Stimulated activated CD8-positive, alpha-beta memory T cell treated with anti-CD3 and anti-CD28 coated beads, Interleukin-7, amount 100 ng/mL, for 48 hours (primary cell): ENCODE measurements around the gene UQCRC1.

Experiments used
- DNase-seq, 2 donors: peaks; one replicate each; pipeline ENCODE4 v3.0.0-alpha.2; 2020; ENCODE audit warnings: low read depth in 1 of 2; ENCODE audit errors: extremely low read depth in 1 of 2

UQCRC1 gene

DNA sequence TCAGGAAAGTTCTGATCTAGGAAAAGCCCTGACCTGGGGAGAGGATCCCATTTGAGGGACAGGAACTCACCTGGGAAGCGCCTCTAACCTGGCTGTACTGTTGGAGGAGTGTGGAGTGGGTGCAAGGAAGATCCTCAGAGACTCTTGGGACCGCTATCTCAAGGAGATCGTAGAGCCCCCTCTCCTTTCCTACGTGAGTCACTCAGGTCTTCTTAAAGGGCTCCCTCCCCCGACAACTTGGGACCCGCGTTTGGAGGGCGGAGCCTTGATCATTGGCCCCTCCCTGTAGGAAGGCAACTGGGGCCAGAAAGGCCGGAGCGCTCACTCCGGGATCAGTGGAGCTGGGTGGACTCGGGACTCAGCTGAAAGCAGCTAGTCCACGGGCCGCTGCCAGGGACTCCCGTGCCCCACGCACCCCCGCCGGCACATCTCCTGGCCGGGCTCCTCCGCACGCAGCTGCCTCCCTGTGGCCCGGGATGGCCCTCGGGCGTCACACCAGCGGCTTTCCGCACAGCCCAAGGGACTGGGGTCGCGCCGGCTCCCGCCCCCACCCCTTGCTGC is 25.3 kb upstream of the UQCRC1 start:
- peak; percentile 39 to 64 for DNase-seq

DNA sequence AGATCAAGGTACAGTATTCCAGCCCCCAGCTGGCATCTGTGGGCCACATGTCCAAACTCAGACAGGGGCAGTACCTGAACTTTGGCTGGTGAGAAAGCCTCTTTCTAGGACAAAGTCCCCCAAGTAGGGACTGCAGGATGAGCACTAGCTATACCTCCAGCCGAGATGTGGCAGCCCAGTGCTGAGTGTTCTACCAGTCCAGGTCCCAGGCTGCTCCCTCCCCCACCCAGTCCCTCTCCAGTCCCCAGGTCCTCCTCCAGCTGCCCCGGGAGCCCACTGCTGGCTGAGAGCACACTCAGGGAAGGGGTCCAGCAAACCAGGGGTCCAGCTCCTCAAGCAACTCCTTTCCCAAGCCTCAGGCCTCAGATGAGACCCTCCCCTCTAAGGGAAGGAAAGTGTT is 24.3 kb upstream of the UQCRC1 start:
- no peak for DNase-seq

DNA sequence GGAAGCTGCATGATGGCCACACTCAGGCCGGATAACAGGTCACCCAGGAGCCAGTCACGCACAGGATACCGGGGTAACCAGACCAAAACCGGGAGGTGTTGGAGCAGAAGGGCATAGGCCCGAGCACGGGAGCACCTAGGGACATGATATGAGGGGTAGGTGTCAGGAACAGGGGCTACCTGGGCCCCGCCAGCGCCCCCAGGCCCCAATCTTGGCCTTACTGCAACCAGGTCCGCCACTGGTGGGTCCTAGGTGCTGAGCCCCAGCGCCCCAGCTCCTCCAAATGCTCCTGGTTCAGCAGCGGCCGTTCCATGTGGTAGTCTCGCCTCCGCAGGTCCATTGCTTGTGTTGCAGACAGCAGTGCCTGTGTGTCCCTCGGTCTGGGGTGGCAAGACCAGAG is 23.8 kb upstream of the UQCRC1 start:
- no peak for DNase-seq

DNA sequence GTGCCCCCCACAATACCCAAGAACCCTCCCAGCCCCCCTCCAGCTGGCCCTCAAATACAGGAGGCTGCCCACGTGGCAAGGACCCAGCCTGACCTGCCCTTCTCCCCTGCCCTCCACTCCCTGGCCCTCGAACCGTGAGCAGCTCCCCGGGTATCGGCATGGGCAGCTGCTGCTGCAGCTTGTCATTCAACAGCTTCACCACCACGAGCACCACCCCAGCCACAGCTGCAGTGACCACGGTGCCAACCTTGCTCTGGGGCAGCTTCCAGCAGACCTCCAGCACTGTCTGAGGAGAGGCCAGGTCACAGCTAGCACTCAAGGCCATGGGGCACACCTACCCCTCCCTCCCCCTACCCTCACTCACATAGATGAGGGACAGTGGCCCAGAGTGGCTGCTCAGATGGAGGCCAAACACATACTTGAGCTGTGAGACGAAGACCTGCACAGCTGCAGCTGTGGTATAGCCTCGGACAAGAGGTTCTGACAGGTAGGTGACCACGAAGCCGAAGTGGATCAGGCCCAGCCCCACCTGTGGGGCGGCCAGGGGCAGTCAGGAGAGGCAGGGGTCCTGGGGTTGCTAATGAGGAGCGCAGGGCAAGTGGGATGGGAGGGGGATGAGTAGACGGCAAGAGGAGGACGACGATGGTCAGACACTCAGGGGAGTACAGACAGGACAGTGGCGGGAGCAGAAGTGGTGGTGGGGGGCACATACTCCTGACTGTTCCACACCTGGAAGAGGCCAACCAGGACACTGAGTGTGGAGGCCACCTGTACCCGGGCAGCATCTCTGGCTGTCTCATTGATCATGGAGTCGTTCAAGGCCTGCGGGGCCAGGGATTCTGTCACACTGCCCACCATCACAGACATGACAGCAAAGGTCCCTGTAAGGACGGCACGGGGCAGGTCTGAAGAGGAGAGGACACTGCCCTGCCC is 22.3 kb upstream of the UQCRC1 start:
- DNase-seq = no peak

DNA sequence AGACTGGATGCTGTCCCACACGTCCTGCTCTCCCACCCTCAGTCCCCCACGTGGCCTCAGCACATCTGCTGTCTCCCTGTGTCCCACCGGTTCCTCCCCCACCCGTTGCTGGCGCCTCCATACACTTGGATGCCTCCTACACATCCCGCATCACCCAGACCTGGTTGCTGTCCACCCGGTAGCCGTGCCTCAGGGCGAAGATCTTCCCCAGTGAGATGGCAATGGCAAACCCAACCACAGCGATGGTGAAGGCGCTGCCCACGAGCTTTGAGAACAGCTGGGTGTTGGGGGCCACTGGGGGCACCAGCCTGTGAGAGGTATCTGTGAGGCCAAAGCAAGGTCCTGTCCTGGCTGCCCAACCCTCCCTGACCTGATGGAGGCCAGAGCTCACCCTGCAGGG is 21.4 kb upstream of the UQCRC1 start:
- DNase-seq = no peak

DNA sequence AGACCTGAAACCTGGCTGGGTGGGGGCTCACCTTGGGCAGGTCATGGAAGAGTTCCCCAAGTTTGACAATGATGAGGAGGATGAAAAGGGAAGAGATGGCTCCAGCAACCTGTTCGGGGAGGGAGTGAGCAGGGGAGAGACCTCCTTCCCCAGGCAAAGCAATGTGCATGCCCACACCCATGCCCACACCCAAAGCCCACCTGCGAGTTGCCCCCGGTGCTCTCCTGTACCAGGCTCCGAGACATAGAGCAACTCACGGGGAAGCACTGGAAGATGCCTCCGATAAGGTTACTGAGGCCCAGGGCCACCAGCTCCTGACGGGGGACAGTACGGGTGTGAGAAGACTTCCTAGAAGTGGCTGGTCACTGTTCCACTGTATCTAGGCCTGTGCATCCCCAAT is 21.0 kb upstream of the UQCRC1 start:
- DNase-seq = no peak

DNA sequence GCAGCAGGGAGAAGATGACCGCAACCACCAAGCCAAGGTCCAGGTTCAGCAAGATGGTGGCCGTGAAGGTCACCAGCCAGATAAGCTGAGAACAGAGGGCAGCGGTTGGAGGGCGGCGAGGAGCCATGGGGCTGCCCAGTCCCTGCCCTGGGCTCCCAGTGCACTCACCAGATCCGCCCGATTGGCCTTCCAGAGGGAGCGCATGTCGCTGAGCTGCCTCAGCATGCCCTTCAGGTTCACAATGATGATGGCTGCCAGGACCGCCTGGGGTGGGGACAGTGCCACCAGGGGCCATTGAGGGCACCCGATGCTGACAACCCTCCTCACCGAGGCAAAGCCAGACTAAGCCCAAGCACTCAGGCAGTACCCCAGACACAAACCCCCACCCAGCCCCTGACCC is 20.4 kb upstream of the UQCRC1 start:
- DNase-seq = no peak

DNA sequence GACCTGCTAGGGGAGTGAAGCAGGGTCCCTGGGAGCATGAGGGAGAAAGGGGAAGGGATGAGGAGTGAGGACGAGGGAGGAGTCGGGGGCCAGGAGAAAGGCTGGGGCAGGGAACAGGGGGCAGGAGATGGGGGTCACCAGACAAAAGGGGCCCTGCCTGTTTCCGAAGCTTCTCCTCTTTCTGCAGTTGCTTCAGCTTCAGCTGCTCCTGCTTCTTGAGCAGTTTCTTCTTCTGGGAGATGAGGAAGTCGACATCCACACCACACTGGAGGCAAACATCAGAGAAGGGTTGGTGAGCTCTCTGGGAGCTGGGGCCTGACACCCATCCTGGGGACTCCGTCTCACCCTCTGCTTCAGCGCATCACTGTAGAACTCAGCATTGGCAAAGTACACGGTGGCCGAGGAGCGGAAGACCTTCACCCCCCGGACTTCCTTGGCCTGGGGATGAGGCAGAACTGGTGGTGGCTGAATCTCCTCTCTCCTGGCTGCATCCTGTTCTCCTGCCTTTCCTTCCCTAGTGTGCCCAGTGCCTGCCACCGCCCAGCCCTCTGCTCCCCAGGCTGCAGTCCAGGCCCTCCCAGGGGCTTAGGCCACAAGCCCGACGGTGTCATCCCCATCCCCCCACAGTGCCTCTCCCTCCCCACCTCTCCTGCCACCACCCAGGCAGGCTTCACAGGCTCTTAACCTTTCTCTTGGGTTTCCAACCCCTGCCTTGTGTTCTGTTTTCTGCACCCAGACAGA is 19.0 kb upstream of the UQCRC1 start:
- DNase-seq = no peak

DNA sequence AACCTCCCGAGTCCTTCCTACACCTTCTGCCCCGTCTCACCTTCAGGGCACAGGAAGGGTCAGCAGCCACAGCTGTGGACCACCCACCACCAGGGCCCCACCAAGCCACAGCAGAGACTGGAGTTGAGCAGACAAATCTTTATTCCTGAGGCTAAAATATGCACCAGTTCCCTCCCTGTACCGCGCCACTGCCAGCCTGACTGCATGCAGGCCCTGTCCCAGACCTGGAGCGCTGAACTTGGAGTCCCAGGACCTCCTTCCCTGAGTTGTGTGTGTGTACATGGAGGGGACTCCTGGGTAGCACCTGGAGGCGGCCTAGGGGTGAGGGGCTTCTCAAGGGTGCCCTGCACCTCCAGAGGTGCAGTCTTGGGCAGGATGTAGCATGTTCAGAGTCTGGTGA is 16.2 kb upstream of the UQCRC1 start:
- no peak for DNase-seq

DNA sequence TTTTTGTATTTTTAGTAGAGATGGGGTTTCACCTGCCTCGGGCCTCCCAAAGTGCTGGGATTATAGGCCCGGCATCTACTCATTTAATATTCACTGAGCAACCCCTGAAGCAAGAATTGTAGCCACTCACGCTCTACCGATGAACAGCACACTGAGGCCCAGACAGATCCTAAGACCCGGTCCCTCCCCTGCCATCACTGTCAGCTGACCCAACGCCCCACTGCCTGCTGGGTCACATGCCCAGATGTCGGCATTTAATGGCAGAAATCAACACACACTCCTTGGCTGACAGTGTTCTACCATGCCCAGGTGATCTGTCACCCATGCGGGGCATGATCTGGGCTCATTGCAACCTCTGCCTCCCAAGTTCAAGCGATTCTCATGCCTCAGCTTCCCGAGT is 15.3 kb upstream of the UQCRC1 start:
- DNase-seq = no peak

DNA sequence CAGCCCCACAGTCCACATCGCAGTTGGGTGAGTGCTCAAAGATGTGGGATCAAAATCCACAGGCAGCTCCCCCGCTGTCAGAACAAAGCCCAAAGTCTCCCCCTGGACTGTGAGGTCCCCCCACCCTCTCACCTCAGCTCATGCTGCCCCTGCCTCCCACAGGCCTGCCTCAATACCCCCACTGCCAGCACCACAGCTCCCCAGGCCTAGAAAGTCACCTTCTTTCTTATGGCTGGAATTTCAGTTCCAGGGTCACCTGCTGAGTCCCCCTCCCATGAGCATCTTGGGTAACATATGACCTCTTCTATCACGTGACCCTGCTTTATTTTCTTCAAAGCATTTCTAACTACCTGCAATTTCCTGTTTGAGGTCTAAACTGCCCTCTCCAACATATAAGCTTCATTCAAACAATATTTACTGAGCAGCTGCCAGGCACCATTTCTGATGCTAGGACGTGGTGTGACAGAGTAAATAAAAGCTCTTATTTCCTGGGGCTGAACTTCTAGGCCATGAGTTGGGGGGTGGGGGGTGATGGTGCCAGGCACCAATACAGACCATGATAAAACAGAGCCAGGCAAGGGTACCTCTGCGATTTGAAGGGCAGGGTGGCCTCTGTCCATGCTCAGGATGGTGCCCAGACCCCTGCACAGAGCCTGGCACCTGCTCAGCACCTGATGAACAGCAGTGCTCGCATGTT is 14.6 kb upstream of the UQCRC1 start:
- DNase-seq = no peak

DNA sequence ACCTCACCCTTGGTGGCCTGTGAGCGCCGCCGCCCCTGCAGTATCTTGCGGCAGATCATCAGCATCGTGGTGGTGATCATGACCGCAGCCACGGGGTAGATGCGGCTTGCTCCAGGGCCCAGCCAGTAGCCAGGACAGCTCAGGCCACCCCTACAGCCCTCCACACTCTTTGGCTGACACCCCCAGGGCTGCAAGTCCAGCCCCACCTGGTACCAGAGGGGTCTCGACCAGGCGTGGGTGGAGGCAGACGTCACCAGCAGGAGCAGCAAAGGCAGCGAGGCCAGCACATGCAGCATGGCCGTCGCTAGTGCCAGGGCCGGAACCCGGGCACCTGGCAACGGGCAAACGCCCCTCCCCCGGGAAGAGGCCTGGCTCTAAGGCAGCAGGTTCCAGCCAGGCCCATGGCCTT is 12.0 kb upstream of the UQCRC1 start, which contains the start of gene TMEM89:
TMEM89 (minus strand) TSS at position 309 of the 409 bp plus-strand sequence; CDS start at position 296, 13 bp downstream.
- no peak for DNase-seq

DNA sequence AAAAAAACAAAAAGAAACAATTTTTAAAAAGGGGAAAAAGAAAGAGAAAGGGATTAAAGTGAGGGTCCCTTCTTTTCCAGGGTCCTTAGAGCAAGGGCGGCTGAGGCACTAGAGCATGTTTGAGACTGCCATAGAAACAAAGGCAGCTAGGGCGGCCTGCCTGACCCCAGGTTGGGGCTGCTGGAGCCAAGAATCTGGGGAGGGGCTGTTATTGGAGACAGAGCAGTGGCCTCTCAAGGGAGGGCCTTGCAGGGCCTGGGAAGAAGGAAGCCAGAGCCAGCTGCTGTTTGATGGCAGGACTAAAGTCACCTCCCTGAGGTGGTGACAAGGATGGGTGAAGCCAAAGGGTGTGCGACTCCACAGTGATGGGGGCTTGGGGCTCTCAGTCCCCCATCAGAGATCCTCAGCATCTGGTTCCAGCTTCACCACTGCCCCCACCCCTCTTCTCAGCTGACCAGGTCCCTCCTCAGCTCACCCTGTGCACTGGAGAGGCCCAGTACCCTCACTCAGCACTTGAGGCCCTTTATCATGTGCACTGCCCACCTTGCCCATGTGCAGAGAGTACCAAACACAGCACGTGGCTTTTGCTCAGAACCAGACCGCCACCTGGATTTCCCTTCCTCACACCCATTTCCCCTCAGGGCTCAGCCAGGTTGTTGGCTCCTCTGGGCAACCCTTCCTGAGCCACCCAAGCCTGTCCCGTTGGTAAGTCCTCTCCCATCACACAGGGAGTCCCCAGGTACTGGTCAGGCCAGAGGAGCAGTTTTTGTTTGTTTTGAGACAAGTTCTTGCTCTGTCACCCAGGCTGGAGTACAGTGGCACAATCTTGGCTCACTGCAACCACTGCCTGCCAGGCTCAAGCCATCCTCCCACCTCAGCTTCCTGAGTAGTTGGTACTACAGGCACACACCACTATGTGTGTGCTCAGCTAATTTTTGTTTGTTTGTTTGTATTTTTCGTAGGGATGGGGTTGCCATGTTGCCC is 10.4 kb upstream of the UQCRC1 start:
- DNase-seq = no peak

DNA sequence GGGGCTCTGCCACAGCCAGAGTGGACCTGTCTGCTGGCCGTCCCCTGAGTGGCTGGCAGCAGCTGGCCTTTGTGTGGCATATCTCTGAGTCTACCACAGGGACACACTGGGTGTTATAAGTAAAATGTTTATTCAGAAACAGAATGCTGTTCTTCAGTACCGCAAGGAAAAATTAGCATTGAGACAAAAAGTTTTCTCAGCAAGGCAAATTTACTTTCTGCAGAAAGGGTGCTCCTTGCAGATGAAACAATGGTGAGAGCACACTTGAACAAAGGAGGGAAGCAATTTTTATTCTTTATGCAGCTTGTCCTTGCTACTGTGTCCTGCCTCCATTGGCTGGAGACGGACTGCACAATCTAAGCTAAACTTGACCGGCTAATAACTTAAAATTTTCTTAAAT is 8.1 kb upstream of the UQCRC1 start:
- no peak for DNase-seq

DNA sequence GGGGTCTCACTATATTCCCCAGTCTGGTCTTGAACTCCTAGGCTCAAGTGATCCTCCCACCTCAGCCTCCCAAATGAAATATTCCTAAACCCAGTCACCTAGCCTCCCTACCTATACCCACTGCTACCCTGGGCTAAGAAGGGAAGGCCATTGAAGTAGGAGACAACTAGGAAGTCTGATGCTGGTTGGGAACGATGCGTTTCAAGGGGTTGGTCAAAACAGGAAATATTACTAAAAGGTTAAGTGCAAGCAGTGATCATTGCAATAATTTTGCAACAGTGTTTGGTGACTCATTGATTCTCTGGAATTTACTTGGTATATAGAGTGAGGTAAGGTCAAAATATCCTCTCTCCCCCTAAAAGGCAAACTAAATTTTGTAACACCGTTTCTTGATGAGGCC is 4.6 kb upstream of the UQCRC1 start:
- DNase-seq = no peak

DNA sequence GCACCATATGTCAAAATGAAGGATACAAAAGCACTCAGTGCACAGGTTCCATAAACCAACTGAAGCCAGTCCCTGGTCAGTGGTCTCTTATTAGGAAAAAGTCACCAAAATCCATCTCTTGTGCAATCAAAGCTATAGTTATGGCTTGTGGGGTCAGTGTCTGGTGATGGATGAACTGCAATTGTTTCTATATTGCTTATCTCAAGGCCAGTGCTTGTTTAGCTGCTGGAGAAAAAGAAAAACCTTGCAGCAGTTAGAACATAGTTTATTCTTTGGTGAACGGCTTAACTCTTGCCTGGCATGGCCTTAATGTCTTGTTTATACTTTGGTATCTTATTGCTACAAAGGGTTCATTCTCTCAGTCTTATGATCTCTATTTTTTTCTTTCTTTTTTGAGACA is 2.9 kb upstream of the UQCRC1 start:
- DNase-seq = no peak

DNA sequence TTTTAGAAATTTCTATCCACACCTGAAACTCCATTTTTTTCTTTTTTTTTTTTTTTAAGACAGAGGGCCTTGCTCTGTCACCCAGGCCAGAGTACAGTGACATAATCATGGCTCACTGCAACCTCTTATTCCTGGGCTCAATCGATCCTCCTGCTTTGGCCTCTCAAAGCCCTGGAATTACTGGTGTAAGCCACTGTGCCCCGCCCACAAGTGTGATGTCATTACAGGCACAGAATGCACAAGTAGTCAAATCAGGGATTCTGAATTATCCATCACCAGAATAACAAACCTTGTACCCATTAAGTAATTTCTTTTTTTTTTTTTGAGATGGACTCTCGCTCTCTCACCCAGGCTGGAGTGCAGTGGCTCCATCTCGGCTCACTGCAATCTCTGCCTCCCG is 1.9 kb downstream of the UQCRC1 start:
- no peak for DNase-seq

DNA sequence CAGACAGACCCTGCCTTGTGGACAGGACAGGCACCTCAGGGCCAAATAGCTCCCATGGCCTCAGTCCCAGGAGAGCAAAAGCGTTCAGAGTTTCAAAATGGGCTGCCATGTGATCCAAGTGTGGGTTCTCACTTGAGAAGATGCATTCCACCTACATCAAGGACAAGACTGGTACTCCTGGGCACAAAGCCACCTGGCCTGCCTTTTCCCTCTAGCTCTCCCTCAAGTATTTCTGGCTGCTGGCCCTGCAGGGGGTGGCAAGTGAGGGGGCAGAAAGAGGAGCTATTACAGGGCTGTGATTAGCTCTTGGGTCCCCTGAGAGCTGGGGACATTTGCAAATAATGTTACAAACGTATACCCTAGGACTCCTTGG is 7.8 kb downstream of the UQCRC1 start:
- DNase-seq = no peak

DNA sequence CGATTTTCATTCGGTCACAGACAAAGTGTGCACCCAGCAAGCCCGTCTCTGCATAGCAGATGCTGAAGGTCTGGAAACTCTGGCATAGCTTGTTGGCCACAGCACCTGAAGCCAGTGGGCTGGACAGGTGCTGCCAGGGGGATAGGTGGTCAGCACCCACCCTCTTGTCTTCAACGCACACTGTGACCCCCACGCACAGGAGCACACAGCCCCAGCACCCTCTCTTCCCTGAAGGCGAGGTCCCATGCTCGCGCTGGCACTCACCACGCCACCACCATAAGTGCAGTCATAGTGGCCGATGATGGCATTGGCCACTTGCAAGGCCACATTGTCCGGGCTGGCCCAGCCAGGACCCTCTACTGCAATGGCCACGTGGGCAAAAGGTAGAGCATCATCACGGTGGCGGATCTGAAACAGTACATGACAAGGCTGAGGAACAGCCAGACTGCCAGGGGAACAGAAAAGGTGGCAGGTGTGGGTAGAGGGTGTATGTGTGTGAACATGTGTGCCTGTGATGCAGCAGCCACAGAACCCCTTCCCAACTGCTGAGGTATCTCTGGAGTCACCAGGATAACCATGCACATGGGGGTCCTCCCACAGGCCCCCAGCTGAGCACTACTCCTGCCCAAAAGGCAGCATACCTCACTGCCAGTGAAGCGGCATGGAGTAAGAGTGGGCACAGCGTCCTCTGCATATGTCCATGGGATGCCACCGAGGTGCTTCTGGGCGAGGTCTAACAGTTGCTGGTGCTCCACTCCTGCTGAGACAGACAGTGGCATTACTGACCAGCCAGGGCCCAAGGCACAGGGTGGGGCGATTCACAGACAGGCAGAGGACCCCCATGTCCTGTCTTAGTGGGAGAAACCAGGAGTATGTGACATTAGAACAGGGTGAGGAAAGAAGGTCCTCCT is 8.5 kb downstream of the UQCRC1 start:
- DNase-seq = no peak
